ENCODE data around the gene ZACN. TPM values are rescaled to one million over a fixed set of nuclear protein-coding genes. Genes with fewer than 3 reads are reported as not detected.
"Not testable (repeated sequence)": the region's sequence is repeated elsewhere in the genome, so short reads cannot be mapped to it uniquely, and the experiment has no call there.

The ZACN gene
- polyA plus RNA-seq (2013, experiment 1 of 2; ENCODE audit: insufficient read length): 6.8 TPM
- 0.36 TPM for polyA plus RNA-seq (2013, experiment 2 of 2; ENCODE audit: insufficient read length)

- no peak for DNase-seq
Measured at GRCh38 chr17:76078860-76079534, at the start of gene ZACN. TSS of gene ZACN (plus strand) at chr17:76079182. CDS start at chr17:76079265, 83 bp downstream.

GRCh38 chr17:76032073-76032779 lies 46.8 kb upstream of the ZACN start:
- no peak for DNase-seq

- DNase-seq: no peak
Measured at GRCh38 chr17:76032780-76033108, 46.2 kb upstream of the ZACN start.

GRCh38 chr17:76033139-76033538 lies 45.8 kb upstream of the ZACN start:
- no peak for DNase-seq

- no peak for DNase-seq
Measured at GRCh38 chr17:76034428-76035350, 44.3 kb upstream of the ZACN start.

GRCh38 chr17:76036497-76037261 lies 42.3 kb upstream of the ZACN start:
- no peak for DNase-seq

- DNase-seq: no peak
Measured at GRCh38 chr17:76038050-76038449, 40.9 kb upstream of the ZACN start.

- DNase-seq: peak; percentile 29
Measured at GRCh38 chr17:76039121-76039520, 39.9 kb upstream of the ZACN start.

GRCh38 chr17:76040376-76040775 lies 38.6 kb upstream of the ZACN start:
- DNase-seq: no peak

- DNase-seq: not testable (repeated sequence)
Measured at GRCh38 chr17:76042868-76043267, 36.1 kb upstream of the ZACN start.

GRCh38 chr17:76044475-76045007 lies 34.4 kb upstream of the ZACN start:
- not testable (repeated sequence) for DNase-seq

- no peak for DNase-seq
Measured at GRCh38 chr17:76046064-76046463, 32.9 kb upstream of the ZACN start.

GRCh38 chr17:76048025-76048605 lies 30.9 kb upstream of the ZACN start:
- no peak for DNase-seq

GRCh38 chr17:76048711-76049110 lies 30.3 kb upstream of the ZACN start:
- DNase-seq: peak; percentile 31

- DNase-seq: no peak
Measured at GRCh38 chr17:76049239-76049638, 29.7 kb upstream of the ZACN start.

- DNase-seq: no peak
Measured at GRCh38 chr17:76049836-76050537, 29.0 kb upstream of the ZACN start.

GRCh38 chr17:76050538-76051467 lies 28.2 kb upstream of the ZACN start:
- DNase-seq: no peak

GRCh38 chr17:76051561-76051960 lies 27.4 kb upstream of the ZACN start:
- DNase-seq: no peak

GRCh38 chr17:76053246-76054111 lies 25.5 kb upstream of the ZACN start:
- no peak for DNase-seq
